IMR-90 (cell line): ENCODE measurements around the gene CALHM6. TPM values are rescaled to one million over a fixed set of nuclear protein-coding genes. Genes with fewer than 3 reads are reported as not detected.

Experiments used
- ATAC-seq: fragments of 200-7000 bp; cut with Tn5 transposase; 2 replicates; pipeline ENCODE4 v1.9.1; 2020; ENCODE audit warnings: low read depth, mild to moderate bottlenecking, moderate library complexity
- BruUV-seq: library from RNA; stranded (reverse); fragments of 400-500 nt; replicated peaks from 2 replicates; lab custom pipeline; 2021; lab: Mats Ljungman, UMichigan
- CTCF ChIA-PET: fragments of 300-600 bp; formaldehyde crosslinking; extraction: SDS; loops from one replicate; lab custom pipeline; 2021; ENCODE audit warnings: antibody characterized with exemption; lab: Yijun Ruan, JAX
- POLR2A ChIA-PET: fragments of 300-600 bp; sonication (Branson Sonifier 250); formaldehyde crosslinking; loops from one replicate; lab custom pipeline; 2022; ENCODE audit warnings: antibody characterized with exemption; ENCODE audit not compliant: unreplicated experiment; lab: Charles Lee
- DNase-seq: peaks from one replicate; pipeline ENCODE4 v3.0.0; 2013
- H2AFZ ChIP-seq: replicated peaks from 2 replicates; pipeline ENCODE3; 2013; ENCODE audit warnings: low read length, mild to moderate bottlenecking; ENCODE audit not compliant: poor library complexity
- H2AK5ac ChIP-seq: 2 replicates; pipeline ENCODE4 v1.6.1; 2013; ENCODE audit warnings: low read depth, low read length, inconsistent platforms
- H2AK9ac ChIP-seq: replicated peaks from 2 replicates; pipeline ENCODE3; 2013; ENCODE audit warnings: mild to moderate bottlenecking, low read depth, low read length, moderate library complexity; ENCODE audit not compliant: poor library complexity
- H2BK120ac ChIP-seq: 2 replicates; pipeline ENCODE4 v1.6.1; 2013; ENCODE audit warnings: low read depth, low read length, inconsistent platforms
- H2BK15ac ChIP-seq: 3 replicates; pipeline ENCODE4 v1.6.1; 2013; ENCODE audit warnings: low read depth, low read length, inconsistent platforms
- H2BK20ac ChIP-seq: 2 replicates; pipeline ENCODE4 v1.6.1; 2013; ENCODE audit warnings: low read depth, mild to moderate bottlenecking, inconsistent platforms, low read length, moderate library complexity
- H2BK5ac ChIP-seq: 2 replicates; pipeline ENCODE4 v1.6.1; 2013; ENCODE audit warnings: mild to moderate bottlenecking, low read depth, low read length, inconsistent platforms; ENCODE audit not compliant: poor library complexity, severe bottlenecking
- H3K14ac ChIP-seq: replicated peaks from 2 replicates; pipeline ENCODE4 v1.6.1; 2013; ENCODE audit warnings: low read depth, low read length, inconsistent platforms
- H3K18ac ChIP-seq: 2 replicates; pipeline ENCODE4 v1.6.1; 2013; ENCODE audit warnings: low read depth, low read length, control low read depth
- H3K23ac ChIP-seq: 2 replicates; pipeline ENCODE4 v1.6.1; 2013; ENCODE audit warnings: low read depth, low read length, inconsistent platforms
- H3K27ac ChIP-seq: 2 replicates; pipeline ENCODE4 v1.5.1; 2013; ENCODE audit warnings: mild to moderate bottlenecking, control low read depth, low read length; ENCODE audit not compliant: insufficient read depth
- H3K27me3 ChIP-seq: 2 replicates; pipeline ENCODE4 v1.6.1; 2013; ENCODE audit warnings: low read length; ENCODE audit not compliant: control insufficient read depth, insufficient read depth
- H3K36me3 ChIP-seq: 2 replicates; pipeline ENCODE4 v1.6.1; 2013; ENCODE audit warnings: low read length, mixed read lengths; ENCODE audit not compliant: control insufficient read depth, insufficient read depth
- H3K4ac ChIP-seq: 2 replicates; pipeline ENCODE4 v1.6.1; 2013; ENCODE audit warnings: low read depth, low read length, inconsistent platforms
- H3K4me1 ChIP-seq: 2 replicates; pipeline ENCODE4 v1.6.1; 2013; ENCODE audit warnings: low read length, mixed read lengths; ENCODE audit not compliant: control insufficient read depth, insufficient read depth
- H3K4me2 ChIP-seq: 2 replicates; pipeline ENCODE4 v1.6.1; 2013; ENCODE audit warnings: low read depth, mild to moderate bottlenecking, control low read depth, low read length, moderate library complexity
- H3K4me3 ChIP-seq: 2 replicates; pipeline ENCODE4 v1.5.1; 2013; ENCODE audit warnings: low read depth, mild to moderate bottlenecking, control low read depth, low read length, moderate library complexity; ENCODE audit not compliant: insufficient read depth
- H3K56ac ChIP-seq: 2 replicates; pipeline ENCODE4 v1.6.1; 2013; ENCODE audit warnings: low read length, inconsistent platforms; ENCODE audit not compliant: insufficient read depth; ENCODE audit errors: extremely low read depth
- H3K79me1 ChIP-seq, 2 experiments: 2 replicates each; pipeline ENCODE4 v1.6.1; 2013; ENCODE audit warnings: low read length in 2 of 2, inconsistent platforms in 1 of 2, low read depth in 1 of 2
- H3K9ac ChIP-seq: 2 replicates; pipeline ENCODE4 v1.6.1; 2013; ENCODE audit warnings: low read depth, low read length, control low read depth
- H3K9me1 ChIP-seq: 2 replicates; pipeline ENCODE4 v1.6.1; 2013; ENCODE audit warnings: low read length, inconsistent platforms; ENCODE audit not compliant: insufficient read depth
- H3K9me3 ChIP-seq: 2 replicates; pipeline ENCODE4 v1.6.1; 2013; ENCODE audit warnings: low read length; ENCODE audit not compliant: control insufficient read depth, insufficient read depth
- H4K20me1 ChIP-seq: 2 replicates; pipeline ENCODE4 v1.6.1; 2013; ENCODE audit warnings: low read length, inconsistent platforms; ENCODE audit not compliant: insufficient read depth
- H4K5ac ChIP-seq: 2 replicates; pipeline ENCODE4 v1.6.1; 2013; ENCODE audit warnings: mild to moderate bottlenecking, low read depth, low read length, control low read depth
- H4K8ac ChIP-seq, 2 experiments: 2 replicates each; pipeline ENCODE4 v1.6.1; 2013; ENCODE audit warnings: low read depth in 2 of 2, low read length in 2 of 2, control low read depth in 1 of 2, inconsistent platforms in 1 of 2
- H4K91ac ChIP-seq: 2 replicates; pipeline ENCODE4 v1.6.1; 2013; ENCODE audit warnings: low read depth, low read length, inconsistent platforms; ENCODE audit not compliant: insufficient read depth
- BHLHE40 ChIP-seq: fragments of 150-350 bp; IDR thresholded peaks from 2 replicates; pipeline ENCODE4 v1.6.1; 2016; ENCODE audit warnings: mild to moderate bottlenecking, low read depth, low read length
- CEBPB ChIP-seq: IDR thresholded peaks from 2 replicates; pipeline ENCODE4 v1.6.1; 2012; ENCODE audit warnings: low read depth, low read length, improper control_type of control experiment
- CHD1 ChIP-seq: IDR thresholded peaks from 2 replicates; pipeline ENCODE4 v1.6.1; 2012; ENCODE audit warnings: low read depth, low read length, improper control_type of control experiment
- FOS ChIP-seq: fragments of 150-350 bp; IDR thresholded peaks from 2 replicates; pipeline ENCODE4 v1.6.1; 2016; ENCODE audit warnings: low read depth, low read length
- MAFK ChIP-seq: IDR thresholded peaks from 2 replicates; pipeline ENCODE4 v1.6.1; 2012; ENCODE audit warnings: low read depth, low read length, improper control_type of control experiment
- MAZ ChIP-seq: IDR thresholded peaks from 2 replicates; pipeline ENCODE4 v1.6.1; 2012; ENCODE audit warnings: low read depth, mild to moderate bottlenecking, low read length, improper control_type of control experiment, moderate library complexity, borderline replicate concordance
- NFE2L2 ChIP-seq: fragments of 150-350 bp; IDR thresholded peaks from 2 replicates; pipeline ENCODE4 v1.6.1; 2016; ENCODE audit warnings: low read depth, mild to moderate bottlenecking, low read length
- POLR2A ChIP-seq: IDR thresholded peaks from 2 replicates; pipeline ENCODE4 v1.6.1; 2012; ENCODE audit warnings: mild to moderate bottlenecking, low read depth, low read length
- RAD21 ChIP-seq: IDR thresholded peaks from 2 replicates; pipeline ENCODE4 v1.6.1; 2012; ENCODE audit warnings: low read length, improper control_type of control experiment
- RCOR1 ChIP-seq: IDR thresholded peaks from 2 replicates; pipeline ENCODE4 v1.6.1; 2012; ENCODE audit warnings: mild to moderate bottlenecking, low read length, improper control_type of control experiment; ENCODE audit not compliant: insufficient replicate concordance
- RFX5 ChIP-seq: IDR thresholded peaks from 2 replicates; pipeline ENCODE4 v1.8.0; 2012; ENCODE audit warnings: low read depth, mild to moderate bottlenecking, low read length, moderate library complexity
- SMC3 ChIP-seq: fragments of 150-350 bp; IDR thresholded peaks from 2 replicates; pipeline ENCODE4 v1.6.1; 2016; ENCODE audit warnings: low read depth, mild to moderate bottlenecking, antibody characterized with exemption, low read length, moderate library complexity
- USF2 ChIP-seq: fragments of 150-350 bp; IDR thresholded peaks from 2 replicates; pipeline ENCODE4 v1.6.1; 2017; ENCODE audit warnings: mild to moderate bottlenecking, antibody characterized with exemption, low read length, low read depth
- WGBS, 2 experiments: methylation state at CpG; one replicate each; pipeline versions ENCODE4 v1.1.5 to v1.1.7; 2013; ENCODE audit warnings: missing lambda C conversion rate in 2 of 2; ENCODE audit not compliant: insufficient read length in 1 of 2; ENCODE audit errors: extremely low coverage in 2 of 2; 5-methylcytosine and 5-hydroxymethylcytosine counted together
- dilution Hi-C: fragments of 300-500 bp; cut with HindIII; formaldehyde crosslinking; loops from one replicate; pipeline ENCODE4 v1.14.3; 2018; ENCODE audit warnings: low sequenced_read_pairs; ENCODE audit not compliant: unreplicated experiment
- in situ Hi-C: fragments of 300-500 bp; cut with MboI; formaldehyde crosslinking; loops from 3 replicates; pipeline ENCODE4 v1.14.3; 2019; ENCODE audit warnings: low sequenced_read_pairs, inconsistent platforms, mixed read lengths
- intact Hi-C: fragments of 100-400 bp; cut with micrococcal nuclease; formaldehyde crosslinking; loops from 2 replicates; pipeline ENCODE4 v1.10.0; 2022
- polyA plus RNA-seq, 3 experiments: library from polyadenylated mRNA; depleted of rRNA; stranded (reverse); fragments of >200 nt; gene quantifications; 2 replicates each; pipeline ENCODE4 v1.2.3, GENCODE V29; 2012; ENCODE audit warnings: low replicate concordance in 1 of 3
- total RNA-seq: library from RNA; depleted of rRNA; stranded (reverse); fragments of >200 nt; gene quantifications from 2 replicates; pipeline ENCODE4 v1.2.3, GENCODE V29; 2012

Gene CALHM6
- total and polyA plus RNA-seq, 2 of the 4 experiments (the other 2 are of a cell fraction) = 0.72 to 1.5 TPM

GRCh38 chr6:116417661-116418060 lies 43.5 kb upstream of the CALHM6 start:
- H2AK9ac ChIP-seq = no peak overlapping the region
- no peaks in the 10 kb centered on the region for H3K9me3 ChIP-seq
- no peak overlapping the region for H2BK15ac ChIP-seq
- dilution Hi-C loops = no loop called here
- intact Hi-C loops = no loop called here
- no peak overlapping the region for H4K91ac ChIP-seq
- TF ChIP-seq POLR2A (no peak), CHD1 (no peak), USF2 (no peak), BHLHE40 (no peak), CEBPB (no peak), RFX5 (no peak), MAFK (no peak), RCOR1 (no peak), MAZ (no peak), FOS (no peak), SMC3 (no peak), NFE2L2 (no peak), RAD21 (no peak)
- no peak overlapping the region for H3K27ac ChIP-seq
- H2BK20ac ChIP-seq = no peak overlapping the region
- peaks cover 1% of the 10 kb centered on the region; the same call in 1 of the 2 replicates for H3K4me1 ChIP-seq
- DNase-seq = no peak
- no peak overlapping the region for H3K4me3 ChIP-seq
- no peak overlapping the region for H2AFZ ChIP-seq
- no peak overlapping the region for H2BK120ac ChIP-seq
- peaks cover 30 to 56% of the 10 kb centered on the region in 2 experiments for H3K79me1 ChIP-seq
- ATAC-seq = no peak
- no peak overlapping the region for H3K56ac ChIP-seq
- H2AK5ac ChIP-seq = no peak overlapping the region
- no peak overlapping the region for H4K5ac ChIP-seq
- no peak overlapping the region for H3K14ac ChIP-seq
- H4K20me1 ChIP-seq = no peaks in the 10 kb centered on the region
- no peaks in the 10 kb centered on the region for H3K27me3 ChIP-seq
- H4K8ac ChIP-seq = no peak overlapping the region
- no TSS peak for BruUV-seq
- WGBS, 2 experiments = 92% methylated on average over 2 of the region's 3 CpGs; no CpG with 5 or more reads in 1 of the 2 experiments
- ChIA-PET POLR2A (no interaction called here), CTCF (interaction anchor here (1.0 kb wide), 1 partner anchor 149 kb away, joined by 3 read pairs; no protein-coding TSS in a partner anchor)
- H3K36me3 ChIP-seq = peaks cover 3% of the 10 kb centered on the region; the same call in 1 of the 2 replicates
- no peak overlapping the region for H3K18ac ChIP-seq
- no peak overlapping the region for H3K23ac ChIP-seq
- in situ Hi-C loops = no loop called here
- no peak overlapping the region for H3K4ac ChIP-seq
- no peak overlapping the region for H2BK5ac ChIP-seq
- no peak overlapping the region for H3K4me2 ChIP-seq
- no peak overlapping the region for H3K9ac ChIP-seq
- peaks cover 4% of the 10 kb centered on the region; the same call in 1 of the 2 replicates for H3K9me1 ChIP-seq
